Measurements from ENCODE around the gene NMRAL1. TPM values are rescaled to one million over a fixed set of nuclear protein-coding genes. Genes with fewer than 3 reads are reported as not detected.

NMRAL1 gene
- total and polyA plus RNA-seq, 10 of the 15 experiments (the other 5 are each of a cell fraction or from before 2014, with no cell fraction given) = 4.8 to 102 (median 62.5) TPM

- no peak overlapping the region for H3K4me2 ChIP-seq (ENCODE audit: control insufficient read depth, insufficient read depth)
- no peak for TF ChIP-seq RB1 (IDR thresholded peaks at IDR 0.05; ENCODE audit: borderline replicate concordance)
- no peak overlapping the region for H3K27ac ChIP-seq (ENCODE audit: control insufficient read depth, insufficient read depth)
- ATAC-seq = no peak
- BruUV-seq (replicated peaks) = no TSS peak
- H3K9me3 ChIP-seq (replicated peaks; ENCODE audit: control insufficient read depth, insufficient read depth, low read length) = no peaks in the 10 kb centered on the region
- H3K27me3 ChIP-seq (replicated peaks in 1 of 2; ENCODE audit: control insufficient read depth in 2 of 2, insufficient read depth in 2 of 2, low read length in 1 of 2) = no peaks in the 10 kb centered on the region
- H2AFZ ChIP-seq (ENCODE audit: control insufficient read depth, low read depth, low read length) = no peak overlapping the region
- RAD21 ChIA-PET (ENCODE audit: unreplicated experiment) = no interaction called here
- POLR2A ChIA-PET = no interaction called here
- H4K20me1 ChIP-seq (ENCODE audit: control insufficient read depth, insufficient read depth) = no peaks in the 10 kb centered on the region; the same call in 1 of the 2 replicates
- H3K36me3 ChIP-seq (ENCODE audit: control insufficient read depth in 2 of 2, insufficient read depth in 2 of 2, low read length in 1 of 2) = peaks cover 6 to 35% of the 10 kb centered on the region in 2 experiments
- in situ Hi-C loops (cut with MboI) (no loop called here), intact Hi-C loops (cut with micrococcal nuclease; ENCODE audit: unreplicated experiment) (no loop called here)
- DNase-seq (ENCODE audit: low read depth, low spot score) = no peak
- H3K4me1 ChIP-seq (ENCODE audit: control insufficient read depth, insufficient read depth, low read length) = no peaks in the 10 kb centered on the region
- H3K79me2 ChIP-seq (ENCODE audit: control insufficient read depth, insufficient read depth, low read length) = no peaks in the 10 kb centered on the region; the same call in 1 of the 2 replicates
- WGBS (ENCODE audit: insufficient coverage, insufficient replicate concordance, low lambda C conversion rate, missing lambda C conversion rate) = 97% methylated on average over 3 of the region's 3 CpGs
- no peak overlapping the region for H3K9ac ChIP-seq (ENCODE audit: control insufficient read depth, insufficient read depth, low read length)
- H3K4me3 ChIP-seq = no peak overlapping the region
- FAIRE-seq = no peak
- SMC1A ChIA-PET (ENCODE audit: uncharacterized antibody, unreplicated experiment) = interaction anchor here (0.6 kb wide), 1 partner anchor 270 kb away, joined by 3 read pairs; no protein-coding TSS in a partner anchor
- CTCF ChIA-PET = interaction anchor here (0.6 to 0.9 kb wide), 2 partner anchors 24 to 53 kb away, joined by 3 read pairs; no protein-coding TSS in a partner anchor
Measured at GRCh38 chr16:4437366-4437765, 37.1 kb downstream of the NMRAL1 start.

DNA sequence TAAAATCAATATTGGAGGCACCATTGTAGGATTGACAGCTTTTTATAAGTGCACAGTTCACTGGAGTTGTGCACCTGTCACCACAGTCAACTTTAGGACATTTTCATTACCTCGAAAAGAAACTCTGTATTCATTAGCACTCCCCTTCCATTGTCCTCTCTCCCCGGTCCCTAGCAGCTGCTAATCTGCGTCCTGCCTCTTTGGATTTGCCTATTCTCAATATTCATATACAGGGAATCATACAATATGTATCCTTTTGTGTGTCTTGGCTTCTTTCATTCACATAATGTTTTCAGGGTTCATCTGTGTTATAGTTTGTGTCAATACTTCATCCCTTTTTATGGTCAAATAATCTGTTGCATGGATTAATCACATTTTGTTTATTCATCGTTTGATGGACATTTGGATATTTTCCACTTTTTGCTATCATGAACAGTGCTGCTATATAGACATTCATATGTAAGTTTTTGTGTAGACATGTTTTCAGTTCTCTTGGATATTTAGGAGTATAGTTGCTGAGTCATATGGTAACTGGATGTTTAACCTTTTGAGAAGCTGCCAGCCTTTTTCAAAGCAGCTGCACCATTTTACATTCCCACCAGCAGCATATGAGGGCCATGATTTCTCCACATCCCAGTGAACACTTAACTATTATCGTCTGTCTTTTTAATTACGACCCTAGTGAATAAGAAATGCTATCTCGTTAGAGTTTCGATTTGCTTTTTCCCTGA, 38.9 kb downstream of the NMRAL1 start:
- DNase-seq (ENCODE audit: low read depth, low spot score) = no peak
- peaks cover 0 to 24% of the 10 kb centered on the region in 2 experiments; a peak in 3 of 4 replicates for H3K36me3 ChIP-seq (ENCODE audit: control insufficient read depth in 2 of 2, insufficient read depth in 2 of 2, low read length in 1 of 2)
- RAD21 ChIA-PET (ENCODE audit: unreplicated experiment) = no interaction called here
- H2AFZ ChIP-seq (ENCODE audit: control insufficient read depth, low read depth, low read length) = no peak overlapping the region
- 92% methylated on average over 8 of the region's 8 CpGs for WGBS (ENCODE audit: insufficient coverage, insufficient replicate concordance, low lambda C conversion rate, missing lambda C conversion rate)
- no peak for ATAC-seq
- H3K4me3 ChIP-seq = no peak overlapping the region
- H3K4me2 ChIP-seq (ENCODE audit: control insufficient read depth, insufficient read depth) = no peak overlapping the region
- POLR2A ChIA-PET = interaction anchor here (0.7 kb wide), 1 partner anchor 7 kb away, joined by 3 read pairs; no protein-coding TSS in a partner anchor
- no TSS peak for BruUV-seq (replicated peaks)
- H4K20me1 ChIP-seq (ENCODE audit: control insufficient read depth, insufficient read depth) = no peaks in the 10 kb centered on the region
- H3K27me3 ChIP-seq (replicated peaks in 1 of 2; ENCODE audit: control insufficient read depth in 2 of 2, insufficient read depth in 2 of 2, low read length in 1 of 2) = no peaks in the 10 kb centered on the region
- CTCF ChIA-PET = no interaction called here
- no peaks in the 10 kb centered on the region for H3K9me3 ChIP-seq (replicated peaks; ENCODE audit: control insufficient read depth, insufficient read depth, low read length)
- no peaks in the 10 kb centered on the region; the same call in 1 of the 2 replicates for H3K79me2 ChIP-seq (ENCODE audit: control insufficient read depth, insufficient read depth, low read length)
- FAIRE-seq = no peak
- no peaks in the 10 kb centered on the region for H3K4me1 ChIP-seq (ENCODE audit: control insufficient read depth, insufficient read depth, low read length)
- in situ Hi-C loops (cut with MboI) = no loop called here
- intact Hi-C loops (cut with micrococcal nuclease; ENCODE audit: unreplicated experiment) = no loop called here
- SMC1A ChIA-PET (ENCODE audit: uncharacterized antibody, unreplicated experiment) = no interaction called here
- H3K9ac ChIP-seq (ENCODE audit: control insufficient read depth, insufficient read depth, low read length) = no peak overlapping the region
- H3K27ac ChIP-seq (ENCODE audit: control insufficient read depth, insufficient read depth) = no peak overlapping the region
- TF ChIP-seq ATF7 (IDR thresholded peaks at IDR 0.05; ENCODE audit: low read depth) = no peak
- no peak for TF ChIP-seq ETV6 (conservative IDR thresholded peaks at IDR 0.05 in 1 of 2, IDR thresholded peaks at IDR 0.05 in 1 of 2; ENCODE audit: borderline replicate concordance in 1 of 2, low read depth in 1 of 2)
- TF ChIP-seq EGR1 (IDR thresholded peaks at IDR 0.05; ENCODE audit: borderline replicate concordance in 1 of 2, low read depth in 2 of 2, low read length in 2 of 2) = no peak
- TF ChIP-seq, protein P1, sequence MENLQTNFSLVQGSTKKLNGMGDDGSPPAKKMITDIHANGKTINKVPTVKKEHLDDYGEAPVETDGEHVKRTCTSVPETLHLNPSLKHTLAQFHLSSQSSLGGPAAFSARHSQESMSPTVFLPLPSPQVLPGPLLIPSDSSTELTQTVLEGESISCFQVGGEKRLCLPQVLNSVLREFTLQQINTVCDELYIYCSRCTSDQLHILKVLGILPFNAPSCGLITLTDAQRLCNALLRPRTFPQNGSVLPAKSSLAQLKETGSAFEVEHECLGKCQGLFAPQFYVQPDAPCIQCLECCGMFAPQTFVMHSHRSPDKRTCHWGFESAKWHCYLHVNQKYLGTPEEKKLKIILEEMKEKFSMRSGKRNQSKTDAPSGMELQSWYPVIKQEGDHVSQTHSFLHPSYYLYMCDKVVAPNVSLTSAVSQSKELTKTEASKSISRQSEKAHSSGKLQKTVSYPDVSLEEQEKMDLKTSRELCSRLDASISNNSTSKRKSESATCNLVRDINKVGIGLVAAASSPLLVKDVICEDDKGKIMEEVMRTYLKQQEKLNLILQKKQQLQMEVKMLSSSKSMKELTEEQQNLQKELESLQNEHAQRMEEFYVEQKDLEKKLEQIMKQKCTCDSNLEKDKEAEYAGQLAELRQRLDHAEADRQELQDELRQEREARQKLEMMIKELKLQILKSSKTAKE (IDR thresholded peaks at IDR 0.05; ENCODE audit: low read depth, poor library complexity, severe bottlenecking) = no peak
- TF ChIP-seq EP300 (IDR thresholded peaks at IDR 0.05; ENCODE audit: borderline replicate concordance in 1 of 2, control insufficient read depth in 1 of 2, low read depth in 2 of 2, low read length in 2 of 2) = no peak
- TF ChIP-seq BRCA1 (IDR thresholded peaks at IDR 0.05; ENCODE audit: low read depth, low read length) = no peak
- TF ChIP-seq MYB (IDR thresholded peaks at IDR 0.05; ENCODE audit: borderline replicate concordance, low read depth, low read length) = no peak
- TF ChIP-seq NFYA (IDR thresholded peaks at IDR 0.05; ENCODE audit: borderline replicate concordance, low read depth, low read length) = no peak
- TF ChIP-seq PBX3 (IDR thresholded peaks at IDR 0.05; ENCODE audit: insufficient replicate concordance, low read depth, low read length) = no peak
- no peak for TF ChIP-seq ZZZ3 (IDR thresholded peaks at IDR 0.05; ENCODE audit: control insufficient read depth, insufficient read length, low read depth)
- no peak for TF ChIP-seq ESRRA (IDR thresholded peaks at IDR 0.05; ENCODE audit: low read length)

Measured in GM12878 (cell line).